HepG2 (cell line): ENCODE measurements around the gene KLHL36. TPM values are rescaled to one million over a fixed set of nuclear protein-coding genes. Genes with fewer than 3 reads are reported as not detected.

Experiments
- ATAC-seq: fragments of 200-7000 bp; cut with Tn5 transposase; 3 replicates; pipeline ENCODE4 v1.9.1; 2020; ENCODE audit warnings: mild to moderate bottlenecking, moderate library complexity
- BruUV-seq: library from RNA; stranded (reverse); fragments of 400-500 nt; replicated peaks from 2 replicates; lab custom pipeline; 2021; lab: Mats Ljungman, UMichigan
- CTCF ChIA-PET: fragments of 300-600 bp; formaldehyde crosslinking; extraction: SDS; loops from one replicate; lab custom pipeline; 2021; ENCODE audit warnings: low total read pairs, inconsistent platforms, low intra/inter-chr PET ratio; lab: Yijun Ruan, JAX
- POLR2A ChIA-PET: fragments of 350-600 bp; sonication (Branson Sonifier 250); formaldehyde crosslinking; loops from one replicate; lab custom pipeline; 2020; ENCODE audit warnings: antibody characterized with exemption, inconsistent platforms; lab: Yijun Ruan, JAX
- DNase-seq: peaks from one replicate; pipeline ENCODE4 v3.0.0-alpha.2; 2015; ENCODE audit warnings: low spot score
- FAIRE-seq: peaks from 3 replicates; lab custom pipeline; 2011; peaks lifted over from hg19 to GRCh38; lab: Jason Lieb, UNC
- H2AFZ ChIP-seq: one replicate; pipeline ENCODE4 v1.6.1; 2011; ENCODE audit warnings: low read length, inconsistent platforms
- H3K27ac ChIP-seq: fragments of 300-600 bp; 3 replicates; pipeline ENCODE4 v1.8.0; 2011; ENCODE audit warnings: mixed run types, mild to moderate bottlenecking, mixed read lengths, low read length, inconsistent platforms; ENCODE audit not compliant: insufficient read depth; ENCODE audit errors: extremely low read length
- H3K27me3 ChIP-seq, 2 experiments: fragments of 200-600 bp in 1 of 2; 2 replicates in 1 of 2; 3 replicates in 1 of 2; pipeline versions ENCODE4 v1.6.0 to v1.8.0; 2011; ENCODE audit warnings: low read length in 2 of 2, mild to moderate bottlenecking in 2 of 2, moderate library complexity in 2 of 2, inconsistent platforms in 1 of 2; ENCODE audit not compliant: insufficient read depth in 2 of 2, control insufficient read depth in 1 of 2
- H3K36me3 ChIP-seq, 2 experiments: fragments of 200-600 bp in 1 of 2; replicated peaks in 1 of 2; 2 replicates in 1 of 2; 3 replicates in 1 of 2; pipeline versions ENCODE4 v1.5.1 to v1.8.0; 2011; ENCODE audit warnings: low read length in 2 of 2, inconsistent platforms in 1 of 2; ENCODE audit not compliant: insufficient read depth in 2 of 2, control insufficient read depth in 1 of 2
- H3K4me1 ChIP-seq: 2 replicates; pipeline ENCODE4 v1.5.1; 2012; ENCODE audit warnings: low read length, inconsistent platforms; ENCODE audit not compliant: insufficient read depth
- H3K4me2 ChIP-seq: 2 replicates; pipeline ENCODE4 v1.6.0; 2011; ENCODE audit warnings: low read depth, low read length, inconsistent platforms
- H3K4me3 ChIP-seq, 3 experiments: fragments of 200-600 bp in 1 of 3; sonication (generic), shearing (Covaris generic) in 1 of 3; replicated peaks in 1 of 3; 2 replicates each; pipeline ENCODE4 v1.5.1; 2011 to 2016; ENCODE audit warnings: low read length in 3 of 3, inconsistent platforms in 2 of 3, low read depth in 2 of 3, mild to moderate bottlenecking in 2 of 3, control low read depth in 1 of 3, mixed read lengths in 1 of 3; ENCODE audit not compliant: insufficient read depth in 1 of 3
- H3K79me2 ChIP-seq: one replicate; pipeline ENCODE4 v1.6.1; 2011; ENCODE audit warnings: low read length, inconsistent platforms; ENCODE audit not compliant: insufficient read depth
- H3K9ac ChIP-seq: 2 replicates; pipeline ENCODE4 v1.6.0; 2011; ENCODE audit warnings: mild to moderate bottlenecking, low read depth, low read length, inconsistent platforms; ENCODE audit not compliant: insufficient read depth
- H3K9me3 ChIP-seq: 2 replicates; pipeline ENCODE4 v1.5.1; 2012; ENCODE audit warnings: mild to moderate bottlenecking, low read length
- H4K20me1 ChIP-seq: 2 replicates; pipeline ENCODE4 v1.6.0; 2011; ENCODE audit warnings: inconsistent platforms, mild to moderate bottlenecking, low read length, moderate library complexity; ENCODE audit not compliant: insufficient read depth
- ATF7 ChIP-seq, 2 experiments: fragments of 450-650 bp in 1 of 2; sonication (generic) in 1 of 2; formaldehyde crosslinking in 1 of 2; IDR thresholded peaks; 2 replicates each; pipeline versions ENCODE4 v1.4.0 to v1.6.1; 2016 to 2020; ENCODE audit warnings: antibody characterized with exemption in 1 of 2, mild to moderate bottlenecking in 1 of 2, missing genetic modification reagents in 1 of 2
- EHMT2 ChIP-seq: fragments of 200-600 bp; sonication (generic); IDR thresholded peaks from 2 replicates; pipeline ENCODE4 v1.7.0; 2017; ENCODE audit warnings: antibody characterized with exemption, low read depth, low read length, borderline replicate concordance
- KLF12 ChIP-seq: sonication (generic); formaldehyde crosslinking; IDR thresholded peaks from 2 replicates; pipeline ENCODE4 v1.4.0; 2020; ENCODE audit warnings: missing genetic modification reagents, borderline replicate concordance
- ZNF292 ChIP-seq: sonication (generic); formaldehyde crosslinking; IDR thresholded peaks from 2 replicates; pipeline ENCODE4 v1.8.1; 2022; ENCODE audit warnings: mild to moderate bottlenecking, low read depth, missing genetic modification reagents, borderline replicate concordance
- ZNF350 ChIP-seq: sonication (generic); formaldehyde crosslinking; IDR thresholded peaks from 2 replicates; pipeline ENCODE4 v1.4.0; 2020; ENCODE audit warnings: mild to moderate bottlenecking, low read depth, missing genetic modification reagents, borderline replicate concordance
- ZNF562 ChIP-seq: sonication (generic); formaldehyde crosslinking; IDR thresholded peaks from 2 replicates; pipeline ENCODE4 v1.8.0; 2022; ENCODE audit warnings: missing genetic modification reagents, borderline replicate concordance
- ZNF772 ChIP-seq: sonication (generic); formaldehyde crosslinking; IDR thresholded peaks from 2 replicates; pipeline ENCODE4 v1.5.0; 2020; ENCODE audit warnings: mild to moderate bottlenecking, missing genetic modification reagents
- WGBS: methylation state at CpG from one replicate; pipeline ENCODE4 v1.1.6; 2017; ENCODE audit warnings: low lambda C conversion rate; 5-methylcytosine and 5-hydroxymethylcytosine counted together
- in situ Hi-C: cut with HindIII; loops from 2 replicates; pipeline ENCODE4 v1.10.0; 2017; ENCODE audit warnings: low pct_unique_long_range_greater_than_20kb; ENCODE audit not compliant: extremely low pct_ligation_motif_present
- intact Hi-C: fragments of 100-400 bp; cut with micrococcal nuclease; formaldehyde crosslinking; loops from one replicate; pipeline ENCODE4 v1.10.0; 2022; ENCODE audit not compliant: unreplicated experiment
- polyA plus RNA-seq, 8 experiments: library from polyadenylated mRNA; depleted of rRNA in 3 of 8; stranded (reverse) in 7 of 8; unstranded in 1 of 8; fragments of >200 nt; fragmentation: Illumina TruSeq in 4 of 8; extraction: Trizol in 4 of 8; gene quantifications; 2 replicates each; pipeline versions ENCODE4 v1.2.1 to v1.2.3, GENCODE V29; 2011 to 2016; ENCODE audit warnings: low read depth in 4 of 8, missing spikeins in 1 of 8, mixed read lengths in 1 of 8; ENCODE audit not compliant: insufficient read depth in 1 of 8
- total RNA-seq, 5 experiments: library from RNA; depleted of rRNA; stranded (reverse); fragments of >200 nt; fragmentation: Illumina TruSeq; extraction: Trizol; gene quantifications; 2 replicates each; pipeline ENCODE4 v1.2.3, GENCODE V29; 2016; ENCODE audit warnings: low read depth in 1 of 5
- TF ChIP-seq, protein P1 (sequence below): sonication (generic); formaldehyde crosslinking; IDR thresholded peaks from 2 replicates; pipeline ENCODE4 v1.4.0; 2020; ENCODE audit warnings: mild to moderate bottlenecking, missing genetic modification reagents

Gene KLHL36
- total and polyA plus RNA-seq, 2 of the 13 experiments (the other 11 are each of a cell fraction or from before 2014, with no cell fraction given): 24.3 to 26.0 TPM

- ChIA-PET CTCF (no interaction called here), POLR2A (interaction anchor here (1.3 kb wide), 1 partner anchor 9 kb away, joined by 3 read pairs; no protein-coding TSS in a partner anchor)
- DNase-seq: no peak
- peaks cover 14% of the 10 kb centered on the region for H3K4me1 ChIP-seq
- no peak overlapping the region for H3K4me3 ChIP-seq
- H2AFZ ChIP-seq: no peak overlapping the region
- intact Hi-C loops: no loop called here
- H3K27me3 ChIP-seq: no peaks in the 10 kb centered on the region
- TF ChIP-seq, protein P1, sequence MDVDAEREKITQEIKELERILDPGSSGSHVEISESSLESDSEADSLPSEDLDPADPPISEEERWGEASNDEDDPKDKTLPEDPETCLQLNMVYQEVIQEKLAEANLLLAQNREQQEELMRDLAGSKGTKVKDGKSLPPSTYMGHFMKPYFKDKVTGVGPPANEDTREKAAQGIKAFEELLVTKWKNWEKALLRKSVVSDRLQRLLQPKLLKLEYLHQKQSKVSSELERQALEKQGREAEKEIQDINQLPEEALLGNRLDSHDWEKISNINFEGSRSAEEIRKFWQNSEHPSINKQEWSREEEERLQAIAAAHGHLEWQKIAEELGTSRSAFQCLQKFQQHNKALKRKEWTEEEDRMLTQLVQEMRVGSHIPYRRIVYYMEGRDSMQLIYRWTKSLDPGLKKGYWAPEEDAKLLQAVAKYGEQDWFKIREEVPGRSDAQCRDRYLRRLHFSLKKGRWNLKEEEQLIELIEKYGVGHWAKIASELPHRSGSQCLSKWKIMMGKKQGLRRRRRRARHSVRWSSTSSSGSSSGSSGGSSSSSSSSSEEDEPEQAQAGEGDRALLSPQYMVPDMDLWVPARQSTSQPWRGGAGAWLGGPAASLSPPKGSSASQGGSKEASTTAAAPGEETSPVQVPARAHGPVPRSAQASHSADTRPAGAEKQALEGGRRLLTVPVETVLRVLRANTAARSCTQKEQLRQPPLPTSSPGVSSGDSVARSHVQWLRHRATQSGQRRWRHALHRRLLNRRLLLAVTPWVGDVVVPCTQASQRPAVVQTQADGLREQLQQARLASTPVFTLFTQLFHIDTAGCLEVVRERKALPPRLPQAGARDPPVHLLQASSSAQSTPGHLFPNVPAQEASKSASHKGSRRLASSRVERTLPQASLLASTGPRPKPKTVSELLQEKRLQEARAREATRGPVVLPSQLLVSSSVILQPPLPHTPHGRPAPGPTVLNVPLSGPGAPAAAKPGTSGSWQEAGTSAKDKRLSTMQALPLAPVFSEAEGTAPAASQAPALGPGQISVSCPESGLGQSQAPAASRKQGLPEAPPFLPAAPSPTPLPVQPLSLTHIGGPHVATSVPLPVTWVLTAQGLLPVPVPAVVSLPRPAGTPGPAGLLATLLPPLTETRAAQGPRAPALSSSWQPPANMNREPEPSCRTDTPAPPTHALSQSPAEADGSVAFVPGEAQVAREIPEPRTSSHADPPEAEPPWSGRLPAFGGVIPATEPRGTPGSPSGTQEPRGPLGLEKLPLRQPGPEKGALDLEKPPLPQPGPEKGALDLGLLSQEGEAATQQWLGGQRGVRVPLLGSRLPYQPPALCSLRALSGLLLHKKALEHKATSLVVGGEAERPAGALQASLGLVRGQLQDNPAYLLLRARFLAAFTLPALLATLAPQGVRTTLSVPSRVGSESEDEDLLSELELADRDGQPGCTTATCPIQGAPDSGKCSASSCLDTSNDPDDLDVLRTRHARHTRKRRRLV (CRISPR knock-in tag): no peak
- TF ChIP-seq KLF12 (CRISPR knock-in tag) (no peak), ZNF562 (CRISPR knock-in tag) (no peak), ZNF350 (CRISPR knock-in tag) (no peak), ZNF772 (no peak), ZNF292 (CRISPR knock-in tag) (no peak), EHMT2 (no peak), ATF7 (IDR thresholded peaks at IDR 0.05) (no peak), ATF7 (CRISPR knock-in tag; IDR thresholded peaks at IDR 0.05) (no peak)
- H3K9ac ChIP-seq: no peak overlapping the region
- H3K4me2 ChIP-seq: no peak overlapping the region
- in situ Hi-C loops: no loop called here
- FAIRE-seq: no peak
- H3K27ac ChIP-seq: no peak overlapping the region
- no peaks in the 10 kb centered on the region for H4K20me1 ChIP-seq
- no peaks in the 10 kb centered on the region for H3K36me3 ChIP-seq
- no peaks in the 10 kb centered on the region for H3K79me2 ChIP-seq
- 94% methylated on average over 6 of the region's 6 CpGs for WGBS
- H3K9me3 ChIP-seq: 0 out of 2 replicates have a peak, but pooled peaks cover 5% of the 10 kb centered on the region
- no peak for ATAC-seq
- BruUV-seq: no TSS peak
Observed at GRCh38 chr16:84608282-84608681, 40.0 kb upstream of the KLHL36 start.
